ENCODE measurements around the gene KCNQ2. TPM values are rescaled to one million over a fixed set of nuclear protein-coding genes. Genes with fewer than 3 reads are reported as not detected.

Gene KCNQ2
- total and polyA plus RNA-seq, 10 of the 15 experiments (the other 5 are each of a cell fraction or from before 2014, with no cell fraction given): 0.06 to 0.49 (median 0.26) TPM; not detected in 7

DNA sequence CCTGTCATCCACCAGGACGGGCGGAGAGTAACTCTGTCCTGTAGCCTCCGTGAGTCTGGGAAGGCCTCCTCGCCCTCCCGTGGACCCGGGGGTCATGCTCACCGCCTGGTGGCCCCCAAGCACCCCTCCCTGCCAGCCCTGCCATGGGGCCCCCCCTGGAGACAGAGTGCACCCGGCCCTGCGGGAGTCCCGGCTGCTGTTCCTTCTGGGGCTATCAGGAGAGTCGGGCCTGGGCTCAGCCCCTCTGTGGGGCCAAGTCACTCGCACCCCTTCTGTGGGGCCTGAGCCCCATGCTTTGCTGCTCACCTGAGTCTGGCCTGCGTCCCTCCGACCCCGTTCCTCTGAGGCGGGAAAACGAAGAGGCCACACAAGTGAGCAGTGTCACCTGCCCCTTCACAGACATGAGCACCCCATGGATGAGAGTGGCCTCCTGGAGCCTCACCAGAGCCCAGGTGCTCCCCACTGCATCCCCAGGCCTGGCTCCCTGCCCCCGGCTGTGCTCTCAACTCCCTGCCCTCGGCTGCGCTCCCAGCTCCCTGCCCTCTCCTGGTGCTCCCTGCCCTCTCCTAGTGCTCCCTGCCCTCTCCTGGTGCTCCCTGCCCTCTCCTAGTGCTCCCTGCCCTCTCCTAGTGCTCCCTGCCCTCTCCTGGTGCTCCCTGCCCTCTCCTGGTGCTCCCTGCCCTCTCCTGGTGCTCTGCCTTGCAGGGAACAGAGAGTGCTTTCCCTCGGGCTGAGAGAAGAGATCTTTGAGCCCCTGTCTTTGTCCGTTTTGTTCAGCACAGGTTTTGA, 106.7 kb downstream of the KCNQ2 start (continued):
- TF ChIP-seq, protein P1, sequence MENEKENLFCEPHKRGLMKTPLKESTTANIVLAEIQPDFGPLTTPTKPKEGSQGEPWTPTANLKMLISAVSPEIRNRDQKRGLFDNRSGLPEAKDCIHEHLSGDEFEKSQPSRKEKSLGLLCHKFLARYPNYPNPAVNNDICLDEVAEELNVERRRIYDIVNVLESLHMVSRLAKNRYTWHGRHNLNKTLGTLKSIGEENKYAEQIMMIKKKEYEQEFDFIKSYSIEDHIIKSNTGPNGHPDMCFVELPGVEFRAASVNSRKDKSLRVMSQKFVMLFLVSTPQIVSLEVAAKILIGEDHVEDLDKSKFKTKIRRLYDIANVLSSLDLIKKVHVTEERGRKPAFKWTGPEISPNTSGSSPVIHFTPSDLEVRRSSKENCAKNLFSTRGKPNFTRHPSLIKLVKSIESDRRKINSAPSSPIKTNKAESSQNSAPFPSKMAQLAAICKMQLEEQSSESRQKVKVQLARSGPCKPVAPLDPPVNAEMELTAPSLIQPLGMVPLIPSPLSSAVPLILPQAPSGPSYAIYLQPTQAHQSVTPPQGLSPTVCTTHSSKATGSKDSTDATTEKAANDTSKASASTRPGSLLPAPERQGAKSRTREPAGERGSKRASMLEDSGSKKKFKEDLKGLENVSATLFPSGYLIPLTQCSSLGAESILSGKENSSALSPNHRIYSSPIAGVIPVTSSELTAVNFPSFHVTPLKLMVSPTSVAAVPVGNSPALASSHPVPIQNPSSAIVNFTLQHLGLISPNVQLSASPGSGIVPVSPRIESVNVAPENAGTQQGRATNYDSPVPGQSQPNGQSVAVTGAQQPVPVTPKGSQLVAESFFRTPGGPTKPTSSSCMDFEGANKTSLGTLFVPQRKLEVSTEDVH (IDR thresholded peaks at IDR 0.05; ENCODE audit: low read depth, partially characterized antibody): no peak
- TF ChIP-seq NFXL1 (IDR thresholded peaks at IDR 0.05; ENCODE audit: borderline replicate concordance): no peak
- no peak for TF ChIP-seq EGR1 (IDR thresholded peaks at IDR 0.05; ENCODE audit: borderline replicate concordance in 1 of 2, low read depth in 2 of 2, low read length in 2 of 2)
- TF ChIP-seq, protein P2, sequence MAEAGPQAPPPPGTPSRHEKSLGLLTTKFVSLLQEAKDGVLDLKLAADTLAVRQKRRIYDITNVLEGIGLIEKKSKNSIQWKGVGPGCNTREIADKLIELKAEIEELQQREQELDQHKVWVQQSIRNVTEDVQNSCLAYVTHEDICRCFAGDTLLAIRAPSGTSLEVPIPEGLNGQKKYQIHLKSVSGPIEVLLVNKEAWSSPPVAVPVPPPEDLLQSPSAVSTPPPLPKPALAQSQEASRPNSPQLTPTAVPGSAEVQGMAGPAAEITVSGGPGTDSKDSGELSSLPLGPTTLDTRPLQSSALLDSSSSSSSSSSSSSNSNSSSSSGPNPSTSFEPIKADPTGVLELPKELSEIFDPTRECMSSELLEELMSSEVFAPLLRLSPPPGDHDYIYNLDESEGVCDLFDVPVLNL (IDR thresholded peaks at IDR 0.05; ENCODE audit: low read depth, low read length): no peak
- no peak for TF ChIP-seq CREM (IDR thresholded peaks at IDR 0.05; ENCODE audit: low read depth)
- TF ChIP-seq BHLHE40 (IDR thresholded peaks at IDR 0.05; ENCODE audit: borderline replicate concordance in 1 of 2, low read depth in 2 of 2, low read length in 1 of 2): no peak
- TF ChIP-seq IKZF1 (conservative IDR thresholded peaks at IDR 0.05): no peak
- TF ChIP-seq TCF7 (IDR thresholded peaks at IDR 0.05; ENCODE audit: borderline replicate concordance): no peak
- TF ChIP-seq FOS (IDR thresholded peaks at IDR 0.05; ENCODE audit: borderline replicate concordance, extremely low read depth, insufficient read length): no peak
- no peak for TF ChIP-seq TARDBP (IDR thresholded peaks at IDR 0.05; ENCODE audit: borderline replicate concordance)
- no peak for TF ChIP-seq EED (IDR thresholded peaks at IDR 0.05; ENCODE audit: low read depth)
- TF ChIP-seq EP300 (IDR thresholded peaks at IDR 0.05; ENCODE audit: borderline replicate concordance in 1 of 2, control insufficient read depth in 1 of 2, low read depth in 2 of 2, low read length in 2 of 2): no peak
- no peak for TF ChIP-seq MTA2 (IDR thresholded peaks at IDR 0.05; ENCODE audit: low read depth)
